DOHH2 (cell line): ENCODE data around the gene RASGEF1C.

ENCODE experiments used
- EZH2phosphoT487 ChIP-seq: fragments of 200-600 bp; sonication (generic); IDR thresholded peaks from 2 replicates; pipeline ENCODE4 v1.6.1; 2017; ENCODE audit warnings: borderline replicate concordance, mild to moderate bottlenecking, antibody characterized with exemption, low read length, moderate library complexity, mixed read lengths
- TF ChIP-seq, protein P1 (sequence below): fragments of 200-600 bp; sonication (generic); IDR thresholded peaks from one replicate; pipeline ENCODE4 v1.5.1; 2014; ENCODE audit warnings: antibody characterized with exemption, mild to moderate bottlenecking, low read depth, low read length; ENCODE audit not compliant: poor library complexity, severe bottlenecking

DNA sequence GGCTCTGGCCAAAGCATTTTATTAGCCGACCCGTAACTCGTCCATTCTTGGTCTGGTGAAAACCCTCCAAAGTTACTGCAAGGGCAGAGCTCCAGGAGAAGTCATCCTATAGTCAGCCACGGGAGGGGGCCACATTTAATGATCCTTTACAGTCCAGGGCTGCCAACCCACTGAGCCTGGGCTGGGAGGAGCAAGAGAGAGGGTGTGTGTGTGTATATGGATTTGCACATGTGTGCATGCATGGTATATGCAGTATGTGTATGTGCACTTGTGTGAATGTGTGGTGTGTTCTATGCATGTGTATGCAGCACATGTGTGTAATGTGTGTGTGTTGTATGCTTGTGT, 4.2 kb upstream of the RASGEF1C start:
- TF ChIP-seq, protein P1, sequence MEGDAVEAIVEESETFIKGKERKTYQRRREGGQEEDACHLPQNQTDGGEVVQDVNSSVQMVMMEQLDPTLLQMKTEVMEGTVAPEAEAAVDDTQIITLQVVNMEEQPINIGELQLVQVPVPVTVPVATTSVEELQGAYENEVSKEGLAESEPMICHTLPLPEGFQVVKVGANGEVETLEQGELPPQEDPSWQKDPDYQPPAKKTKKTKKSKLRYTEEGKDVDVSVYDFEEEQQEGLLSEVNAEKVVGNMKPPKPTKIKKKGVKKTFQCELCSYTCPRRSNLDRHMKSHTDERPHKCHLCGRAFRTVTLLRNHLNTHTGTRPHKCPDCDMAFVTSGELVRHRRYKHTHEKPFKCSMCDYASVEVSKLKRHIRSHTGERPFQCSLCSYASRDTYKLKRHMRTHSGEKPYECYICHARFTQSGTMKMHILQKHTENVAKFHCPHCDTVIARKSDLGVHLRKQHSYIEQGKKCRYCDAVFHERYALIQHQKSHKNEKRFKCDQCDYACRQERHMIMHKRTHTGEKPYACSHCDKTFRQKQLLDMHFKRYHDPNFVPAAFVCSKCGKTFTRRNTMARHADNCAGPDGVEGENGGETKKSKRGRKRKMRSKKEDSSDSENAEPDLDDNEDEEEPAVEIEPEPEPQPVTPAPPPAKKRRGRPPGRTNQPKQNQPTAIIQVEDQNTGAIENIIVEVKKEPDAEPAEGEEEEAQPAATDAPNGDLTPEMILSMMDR: no peak
- no peak for TF ChIP-seq EZH2phosphoT487
